HT-29 (cell line): Measurements from ENCODE around the gene SRL. TPM values are rescaled to one million over a fixed set of nuclear protein-coding genes. Genes with fewer than 3 reads are reported as not detected.

Experiments used
- DNase-seq: peaks from one replicate; pipeline ENCODE4 v3.0.0-alpha.2; 2015; ENCODE audit warnings: low spot score
- total RNA-seq: library from RNA; depleted of rRNA; stranded (reverse); fragments of >200 nt; shearing (Covaris generic); gene quantifications from 2 replicates; pipeline ENCODE4 v1.2.3, GENCODE V29; 2014

SRL gene
- total RNA-seq, 1 experiment from 2014 or later: not detected

- no peak for DNase-seq
Observed at GRCh38 chr16:4202615-4203345, 39.1 kb downstream of the SRL start.

- DNase-seq: no peak
Observed at GRCh38 chr16:4200781-4201137, 41.1 kb downstream of the SRL start.

GRCh38 chr16:4200000-4200780, 41.7 kb downstream of the SRL start:
- peak; percentile 81 for DNase-seq

- DNase-seq: no peak
Observed at GRCh38 chr16:4198816-4199215, 43.1 kb downstream of the SRL start.

GRCh38 chr16:4194661-4195060, 47.2 kb downstream of the SRL start:
- DNase-seq: no peak

- DNase-seq: no peak
Observed at GRCh38 chr16:4193920-4194319, 48.0 kb downstream of the SRL start.

GRCh38 chr16:4192206-4192605, 49.7 kb downstream of the SRL start:
- no peak for DNase-seq

GRCh38 chr16:4190712-4191333, 51.1 kb downstream of the SRL start:
- DNase-seq: no peak

- no peak for DNase-seq
Observed at GRCh38 chr16:4190086-4190485, 51.8 kb downstream of the SRL start.

- no peak for DNase-seq
Observed at GRCh38 chr16:4184038-4184702, 57.7 kb downstream of the SRL start.

- DNase-seq: peak; percentile 93
Observed at GRCh38 chr16:4183237-4184037, 58.4 kb downstream of the SRL start.

- no peak for DNase-seq
Observed at GRCh38 chr16:4182581-4183236, 59.2 kb downstream of the SRL start.

GRCh38 chr16:4180511-4180910, 61.4 kb downstream of the SRL start:
- no peak for DNase-seq

- DNase-seq: no peak
Observed at GRCh38 chr16:4179763-4180260, 62.1 kb downstream of the SRL start.

GRCh38 chr16:4179020-4179419, 62.9 kb downstream of the SRL start:
- DNase-seq: peak; percentile 19

- no peak for DNase-seq
Observed at GRCh38 chr16:4178468-4179010, 63.3 kb downstream of the SRL start.

GRCh38 chr16:4176906-4177417, 64.9 kb downstream of the SRL start:
- peak; percentile 18 for DNase-seq

GRCh38 chr16:4175849-4176248, 66.0 kb downstream of the SRL start:
- no peak for DNase-seq

- DNase-seq: no peak
Observed at GRCh38 chr16:4172070-4172469, 69.8 kb downstream of the SRL start.

GRCh38 chr16:4169415-4169814, 72.5 kb downstream of the SRL start:
- DNase-seq: no peak
